Measurements from ENCODE around the gene BAIAP2.

Gene BAIAP2

DNA sequence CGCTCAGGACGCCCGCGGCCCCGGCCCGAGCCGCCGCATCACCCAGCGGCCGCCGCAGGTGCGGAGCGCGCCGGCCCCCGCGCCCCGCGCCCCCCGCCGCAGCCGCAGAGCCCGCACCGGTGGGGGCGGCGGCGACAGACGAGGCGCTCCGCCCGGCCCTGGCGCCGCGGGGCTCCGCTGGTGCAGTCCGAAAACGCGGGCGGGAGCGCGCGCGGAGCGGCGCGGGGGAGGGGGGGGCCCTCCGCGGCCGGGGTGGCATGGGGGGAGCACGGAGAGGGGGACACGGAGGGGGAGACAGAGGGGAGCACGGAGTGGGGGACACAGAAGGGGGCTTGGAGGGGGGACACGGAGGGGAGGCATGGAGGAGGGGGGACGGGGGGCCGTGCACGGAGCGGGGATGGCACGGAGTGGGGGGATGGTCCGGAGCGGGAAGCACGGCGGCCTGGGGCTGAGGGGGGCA, 131.1 kb downstream of the BAIAP2 start, which contains the start of gene AATK:
AATK (minus strand) TSS at position 189 of the 460 bp plus-strand sequence. CDS start 229 bp downstream, outside the sequence.
- peaks cover 6% of the 10 kb centered on the region in 2 donors for H3K27me3 ChIP-seq (ENCODE audit: control insufficient read depth in 1 of 2, insufficient read depth in 2 of 2, low read length in 2 of 2)
- no peaks in the 10 kb centered on the region for H3K9me3 ChIP-seq (ENCODE audit: control insufficient read depth in 1 of 2, low read length in 2 of 2)
- no peak within 1 kb of the TSS for H3K9ac ChIP-seq (ENCODE audit: low read depth in 1 of 2, low read length in 2 of 2)
- no peaks in the 10 kb centered on the region for H3K36me3 ChIP-seq (ENCODE audit: control insufficient read depth in 1 of 2, insufficient read depth in 2 of 2, low read length in 2 of 2)
- peak within 1 kb of the TSS in 1 of 2 donors; percentile 43 for H3K4me3 ChIP-seq (ENCODE audit: low read depth in 1 of 2, low read length in 2 of 2)
- H3K4me1 ChIP-seq (ENCODE audit: control insufficient read depth in 1 of 2, insufficient read depth in 2 of 2, low read length in 2 of 2) = peaks cover 0 to 7% of the 10 kb centered on the region in 2 donors
- no peak within 1 kb of the TSS for H3K27ac ChIP-seq (ENCODE audit: low read depth, low read length)

Measured in duodenal mucosa (tissue), 2 donors.